ENCODE results near the gene PROM2. TPM values are rescaled to one million over a fixed set of nuclear protein-coding genes. Genes with fewer than 3 reads are reported as not detected.

Gene PROM2
- total RNA-seq, 1 experiment from 2014 or later, result 129 TPM

DNA sequence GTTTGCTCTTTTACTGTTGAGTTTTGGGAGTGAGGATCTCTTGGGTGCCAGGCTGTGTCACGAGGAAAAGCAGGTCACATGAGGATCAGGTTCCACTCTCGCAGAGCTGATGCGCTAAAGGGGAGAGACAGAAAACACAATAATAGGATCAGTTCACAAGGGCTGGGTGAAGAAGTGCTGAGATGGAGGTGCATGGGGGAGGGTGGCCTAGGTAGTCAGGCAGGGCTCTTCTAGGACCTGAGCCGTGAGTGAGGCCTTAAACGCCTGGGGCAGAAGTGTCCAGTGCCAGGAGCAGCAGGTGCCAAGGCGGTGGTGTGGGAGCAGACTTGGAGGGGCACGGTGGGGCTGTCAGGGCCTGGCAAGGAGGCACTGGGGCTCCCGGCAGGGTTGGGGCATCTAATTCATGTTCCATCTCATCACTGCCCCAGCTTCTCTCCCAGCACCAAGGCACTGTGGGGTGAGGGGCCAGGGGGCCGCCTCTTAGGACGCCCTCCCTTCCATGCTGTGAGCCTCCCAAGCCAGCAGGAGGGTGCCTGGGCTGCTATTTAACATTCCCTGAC lies 32.2 kb downstream of the PROM2 start:
- no TSS peak for BruUV-seq (replicated peaks)
- intact Hi-C loops (cut with micrococcal nuclease; ENCODE audit: unreplicated experiment), result no loop called here
- Histone ChIP-seq H3K4me1 (replicated peaks; ENCODE audit: insufficient read depth) (peaks cover 5% of the 10 kb centered on the region), H3F3A (ENCODE audit: insufficient read depth, low read depth) (no peaks in the 10 kb centered on the region), H3K36me3 (ENCODE audit: low read depth) (no peaks in the 10 kb centered on the region), H2AFZ (no peak overlapping the region), H3K9me2 (ENCODE audit: insufficient read depth) (no peaks in the 10 kb centered on the region), H3K27ac (no peak overlapping the region), H3K79me2 (ENCODE audit: low read depth) (no peaks in the 10 kb centered on the region), H3K27me3 (ENCODE audit: insufficient read depth, low read depth) (no peaks in the 10 kb centered on the region), H4K20me1 (ENCODE audit: insufficient read depth) (no peaks in the 10 kb centered on the region), H3K4me3 (no peak overlapping the region), H3K4me2 (no peak overlapping the region), H3K9me3 (ENCODE audit: insufficient read depth, low read depth) (no peaks in the 10 kb centered on the region)
- no peak for DNase-seq
- POLR2A ChIA-PET (ENCODE audit: unreplicated experiment), result no interaction called here
- CTCF ChIA-PET, result no interaction called here
- TF ChIP-seq, protein P1, sequence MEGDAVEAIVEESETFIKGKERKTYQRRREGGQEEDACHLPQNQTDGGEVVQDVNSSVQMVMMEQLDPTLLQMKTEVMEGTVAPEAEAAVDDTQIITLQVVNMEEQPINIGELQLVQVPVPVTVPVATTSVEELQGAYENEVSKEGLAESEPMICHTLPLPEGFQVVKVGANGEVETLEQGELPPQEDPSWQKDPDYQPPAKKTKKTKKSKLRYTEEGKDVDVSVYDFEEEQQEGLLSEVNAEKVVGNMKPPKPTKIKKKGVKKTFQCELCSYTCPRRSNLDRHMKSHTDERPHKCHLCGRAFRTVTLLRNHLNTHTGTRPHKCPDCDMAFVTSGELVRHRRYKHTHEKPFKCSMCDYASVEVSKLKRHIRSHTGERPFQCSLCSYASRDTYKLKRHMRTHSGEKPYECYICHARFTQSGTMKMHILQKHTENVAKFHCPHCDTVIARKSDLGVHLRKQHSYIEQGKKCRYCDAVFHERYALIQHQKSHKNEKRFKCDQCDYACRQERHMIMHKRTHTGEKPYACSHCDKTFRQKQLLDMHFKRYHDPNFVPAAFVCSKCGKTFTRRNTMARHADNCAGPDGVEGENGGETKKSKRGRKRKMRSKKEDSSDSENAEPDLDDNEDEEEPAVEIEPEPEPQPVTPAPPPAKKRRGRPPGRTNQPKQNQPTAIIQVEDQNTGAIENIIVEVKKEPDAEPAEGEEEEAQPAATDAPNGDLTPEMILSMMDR (conservative IDR thresholded peaks at IDR 0.05), result no peak
- no peak for TF ChIP-seq EZH2 (IDR thresholded peaks at IDR 0.05; ENCODE audit: low read depth)

DNA sequence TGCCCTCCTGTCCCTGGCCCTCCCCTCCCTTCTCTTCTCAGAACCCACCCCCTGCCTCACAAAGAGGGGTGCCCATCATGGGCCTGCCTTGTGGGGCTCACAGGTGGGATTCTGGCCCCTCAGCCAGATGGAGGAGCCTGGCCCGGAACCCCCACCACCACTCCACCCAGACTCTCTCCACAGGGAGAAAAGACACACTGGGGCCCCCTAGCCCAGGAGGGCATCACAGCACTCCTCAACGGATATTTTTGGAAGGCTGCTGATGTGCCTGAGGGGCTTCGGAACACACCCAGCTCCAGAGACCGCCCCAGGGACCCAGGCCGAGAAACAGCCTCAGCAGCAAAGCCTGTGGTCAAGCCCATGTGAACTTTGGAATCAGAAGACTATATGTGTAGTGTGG lies 32.8 kb downstream of the PROM2 start:
- no peak overlapping the region for H3K4me3 ChIP-seq

GRCh38 chr2:95307878-95308277 lies 33.6 kb downstream of the PROM2 start:
- no peaks in the 10 kb centered on the region for H3K27me3 ChIP-seq (ENCODE audit: insufficient read depth, low read depth)
- peaks cover 12% of the 10 kb centered on the region for H3K4me1 ChIP-seq (replicated peaks; ENCODE audit: insufficient read depth)
- no peak overlapping the region for H3K4me2 ChIP-seq
- POLR2A ChIA-PET (ENCODE audit: unreplicated experiment), result no interaction called here
- no TSS peak for BruUV-seq (replicated peaks)
- H3K36me3 ChIP-seq (ENCODE audit: low read depth), result no peaks in the 10 kb centered on the region
- no peaks in the 10 kb centered on the region for H3K9me3 ChIP-seq (ENCODE audit: insufficient read depth, low read depth)
- no peaks in the 10 kb centered on the region for H3K9me2 ChIP-seq (ENCODE audit: insufficient read depth)
- no peaks in the 10 kb centered on the region for H3K79me2 ChIP-seq (ENCODE audit: low read depth)
- H2AFZ ChIP-seq, result no peak overlapping the region
- CTCF ChIA-PET, result no interaction called here
- TF ChIP-seq, protein P1 (conservative IDR thresholded peaks at IDR 0.05), result no peak
- no peak for DNase-seq
- H3F3A ChIP-seq (ENCODE audit: insufficient read depth, low read depth), result no peaks in the 10 kb centered on the region
- H3K4me3 ChIP-seq, result no peak overlapping the region
- no peaks in the 10 kb centered on the region for H4K20me1 ChIP-seq (ENCODE audit: insufficient read depth)
- no peak overlapping the region for H3K27ac ChIP-seq
- intact Hi-C loops (cut with micrococcal nuclease; ENCODE audit: unreplicated experiment), result no loop called here

More for the DNA sequence above, 32.8 kb downstream of the PROM2 start:
- POLR2A ChIA-PET (ENCODE audit: unreplicated experiment), result no interaction called here
- BruUV-seq (replicated peaks), result no TSS peak
- Histone ChIP-seq H3K27me3 (ENCODE audit: insufficient read depth, low read depth) (no peaks in the 10 kb centered on the region), H3K27ac (no peak overlapping the region), H3F3A (ENCODE audit: insufficient read depth, low read depth) (no peaks in the 10 kb centered on the region), H4K20me1 (ENCODE audit: insufficient read depth) (no peaks in the 10 kb centered on the region), H3K9me3 (ENCODE audit: insufficient read depth, low read depth) (no peaks in the 10 kb centered on the region), H3K36me3 (ENCODE audit: low read depth) (no peaks in the 10 kb centered on the region), H3K4me2 (no peak overlapping the region), H3K79me2 (ENCODE audit: low read depth) (no peaks in the 10 kb centered on the region), H3K4me1 (replicated peaks; ENCODE audit: insufficient read depth) (peaks cover 5% of the 10 kb centered on the region), H2AFZ (no peak overlapping the region), H3K9me2 (ENCODE audit: insufficient read depth) (no peaks in the 10 kb centered on the region)
- CTCF ChIA-PET, result no interaction called here
- no peak for TF ChIP-seq EZH2 (IDR thresholded peaks at IDR 0.05; ENCODE audit: low read depth)
- TF ChIP-seq, protein P1 (conservative IDR thresholded peaks at IDR 0.05), result no peak
- DNase-seq, result no peak
- intact Hi-C loops (cut with micrococcal nuclease; ENCODE audit: unreplicated experiment), result no loop called here
